Neural progenitor cell (in vitro differentiated cells): Measurements from ENCODE around the gene KCTD14. TPM values are rescaled to one million over a fixed set of nuclear protein-coding genes. Genes with fewer than 3 reads are reported as not detected.

ENCODE experiments used
- DNase-seq: peaks from one replicate; pipeline ENCODE4 v3.0.0-alpha.2; 2016; ENCODE audit warnings: low spot score
- H2AFZ ChIP-seq: fragments of 200-600 bp; sonication (generic); replicated peaks from 2 replicates; pipeline ENCODE4 v1.6.1; 2016; ENCODE audit warnings: antibody characterized with exemption
- H3F3A ChIP-seq: fragments of 200-600 bp; sonication (generic); 2 replicates; pipeline ENCODE4 v1.6.1; 2016; ENCODE audit warnings: antibody characterized with exemption, low read depth
- H3K27ac ChIP-seq: fragments of 200-600 bp; sonication (generic); 2 replicates; pipeline ENCODE4 v1.5.1; 2016; ENCODE audit warnings: mild to moderate bottlenecking
- H3K27me3 ChIP-seq: fragments of 200-600 bp; sonication (generic); 2 replicates; pipeline ENCODE4 v1.6.1; 2016; ENCODE audit warnings: mild to moderate bottlenecking, moderate library complexity
- H3K36me3 ChIP-seq: fragments of 200-600 bp; sonication (generic); 2 replicates; pipeline ENCODE4 v1.5.1; 2016
- H3K4me1 ChIP-seq: fragments of 200-600 bp; sonication (generic); 2 replicates; pipeline ENCODE4 v1.6.1; 2016; ENCODE audit warnings: mixed run types
- H3K4me2 ChIP-seq: fragments of 200-600 bp; sonication (generic); 2 replicates; pipeline ENCODE4 v1.6.1; 2016
- H3K4me3 ChIP-seq: fragments of 200-600 bp; sonication (generic); 2 replicates; pipeline ENCODE4 v1.5.1; 2016
- H3K79me2 ChIP-seq: fragments of 200-600 bp; sonication (generic); 2 replicates; pipeline ENCODE4 v1.6.1; 2016; ENCODE audit warnings: low read depth
- H3K9ac ChIP-seq: fragments of 200-600 bp; sonication (generic); 2 replicates; pipeline ENCODE4 v1.6.1; 2016
- H3K9me3 ChIP-seq: fragments of 200-600 bp; sonication (generic); 2 replicates; pipeline ENCODE4 v1.5.1; 2016; ENCODE audit warnings: low read depth
- H4K20me1 ChIP-seq: fragments of 200-600 bp; sonication (generic); 2 replicates; pipeline ENCODE4 v1.6.1; 2016; ENCODE audit warnings: low read depth
- H3K27ac Mint-ChIP-seq: 3 replicates; pipeline ENCODE4 v1.8.0; 2021; ENCODE audit warnings: mixed read lengths
- H3K27me3 Mint-ChIP-seq: 2 replicates; pipeline ENCODE4 v1.8.0; 2022; ENCODE audit warnings: low read depth, mild to moderate bottlenecking, inconsistent platforms, moderate library complexity, mixed read lengths; ENCODE audit not compliant: insufficient read depth
- H3K36me3 Mint-ChIP-seq: 3 replicates; pipeline ENCODE4 v1.8.0; 2021; ENCODE audit warnings: mixed read lengths
- H3K4me1 Mint-ChIP-seq: 3 replicates; pipeline ENCODE4 v1.8.0; 2021; ENCODE audit warnings: mixed read lengths
- H3K4me3 Mint-ChIP-seq: 3 replicates; pipeline ENCODE4 v1.8.0; 2021; ENCODE audit warnings: mild to moderate bottlenecking, moderate library complexity, mixed read lengths
- H3K9me3 Mint-ChIP-seq: 3 replicates; pipeline ENCODE4 v1.8.0; 2020; ENCODE audit warnings: mixed read lengths
- CTCF ChIP-seq: fragments of 200-600 bp; sonication (generic); IDR thresholded peaks from 2 replicates; pipeline ENCODE4 v1.5.1; 2017; ENCODE audit warnings: antibody characterized with exemption, mild to moderate bottlenecking
- EZH2 ChIP-seq: fragments of 200-600 bp; sonication (generic); IDR thresholded peaks from 2 replicates; pipeline ENCODE4 v1.6.1; 2017; ENCODE audit warnings: antibody characterized with exemption, mild to moderate bottlenecking, moderate library complexity
- EZH2phosphoT487 ChIP-seq: fragments of 200-600 bp; sonication (generic); IDR thresholded peaks from 2 replicates; pipeline ENCODE4 v1.6.1; 2017; ENCODE audit warnings: antibody characterized with exemption
- total RNA-seq: library from RNA; depleted of rRNA; stranded (reverse); fragments of >200 nt; gene quantifications from 2 replicates; pipeline ENCODE4 v1.2.3, GENCODE V29; 2015; ENCODE audit warnings: low replicate concordance

KCTD14 gene
- total RNA-seq, 1 donor from 2014 or later: 5.3 TPM

- no peak for DNase-seq
- TF ChIP-seq CTCF (no peak), EZH2phosphoT487 (no peak), EZH2 (no peak)
- Mint-ChIP-seq H3K27me3 (peaks cover 3% of the 10 kb centered on the region), H3K4me1 (peaks cover 30% of the 10 kb centered on the region), H3K9me3 (no peaks in the 10 kb centered on the region), H3K4me3 (peak overlapping the region; percentile 37), H3K36me3 (peaks cover 2% of the 10 kb centered on the region), H3K27ac (peak overlapping the region; percentile 44)
- H3F3A ChIP-seq: no peaks in the 10 kb centered on the region
- no peaks in the 10 kb centered on the region for H3K4me1 ChIP-seq
- H3K27ac ChIP-seq: no peak overlapping the region
- H3K79me2 ChIP-seq: no peaks in the 10 kb centered on the region
- H3K4me2 ChIP-seq: peak overlapping the region; percentile 64
- H3K9me3 ChIP-seq: no peaks in the 10 kb centered on the region
- no peak overlapping the region for H3K4me3 ChIP-seq
- H3K9ac ChIP-seq: no peak overlapping the region
- H3K36me3 ChIP-seq: no peaks in the 10 kb centered on the region
- H3K27me3 ChIP-seq: peaks cover 5% of the 10 kb centered on the region
- no peaks in the 10 kb centered on the region for H4K20me1 ChIP-seq
- H2AFZ ChIP-seq: peak overlapping the region; percentile 99
These were observed 23.4 kb upstream of the KCTD14 start for GRCh38 chr11:78046486-78046854.

GRCh38 chr11:78045851-78046485, 22.9 kb upstream of the KCTD14 start:
- Histone ChIP-seq H3K36me3 (no peaks in the 10 kb centered on the region), H4K20me1 (no peaks in the 10 kb centered on the region), H3K4me2 (peak overlapping the region; percentile 64), H3K27ac (no peak overlapping the region), H3K4me3 (peak overlapping the region; percentile 30), H3K27me3 (peaks cover 5% of the 10 kb centered on the region), H3K9ac (no peak overlapping the region), H3K4me1 (no peaks in the 10 kb centered on the region), H3K79me2 (no peaks in the 10 kb centered on the region), H2AFZ (peak overlapping the region; percentile 99), H3F3A (no peaks in the 10 kb centered on the region), H3K9me3 (no peaks in the 10 kb centered on the region)
- Mint-ChIP-seq H3K27me3 (peaks cover 3% of the 10 kb centered on the region), H3K27ac (peak overlapping the region; percentile 72), H3K4me3 (peak overlapping the region; percentile 38), H3K9me3 (no peaks in the 10 kb centered on the region), H3K4me1 (peaks cover 30% of the 10 kb centered on the region), H3K36me3 (peaks cover 2% of the 10 kb centered on the region)
- peak; percentile 99 for TF ChIP-seq CTCF
- no peak for TF ChIP-seq EZH2
- DNase-seq: peak; percentile 86

- Histone ChIP-seq H3K27me3 (peaks cover 5% of the 10 kb centered on the region), H3K4me3 (no peak overlapping the region), H3K36me3 (no peaks in the 10 kb centered on the region), H3K4me1 (peaks cover 4% of the 10 kb centered on the region), H3K27ac (no peak overlapping the region), H3K4me2 (no peak overlapping the region), H3K9me3 (no peaks in the 10 kb centered on the region), H3K79me2 (no peaks in the 10 kb centered on the region), H3K9ac (no peak overlapping the region), H2AFZ (no peak overlapping the region), H3F3A (no peaks in the 10 kb centered on the region), H4K20me1 (no peaks in the 10 kb centered on the region)
- Mint-ChIP-seq H3K27me3 (peaks cover 3% of the 10 kb centered on the region), H3K4me1 (peaks cover 25% of the 10 kb centered on the region), H3K9me3 (no peaks in the 10 kb centered on the region), H3K36me3 (peaks cover 2% of the 10 kb centered on the region), H3K4me3 (no peak overlapping the region), H3K27ac (no peak overlapping the region)
- TF ChIP-seq CTCF: no peak
- no peak for TF ChIP-seq EZH2phosphoT487
- no peak for TF ChIP-seq EZH2
- no peak for DNase-seq
These were observed 21.6 kb upstream of the KCTD14 start for GRCh38 chr11:78044706-78045105.
